SK-N-SH (cell line): ENCODE measurements around the gene TP53BP2. TPM values are rescaled to one million over a fixed set of nuclear protein-coding genes. Genes with fewer than 3 reads are reported as not detected.

Experiments
- CTCF ChIA-PET: fragments of 300-600, 350-600 bp; formaldehyde crosslinking; extraction: SDS; loops from one replicate; lab custom pipeline; 2021; lab: Yijun Ruan, JAX
- POLR2A ChIA-PET: fragments of 350-600 bp; sonication (Branson Sonifier 250); formaldehyde crosslinking; extraction: SDS; loops from one replicate; lab custom pipeline; 2020; ENCODE audit warnings: antibody characterized with exemption, inconsistent platforms; lab: Yijun Ruan, JAX
- DNase-seq: peaks from one replicate; pipeline ENCODE4 v3.0.0; 2012
- H2AFZ ChIP-seq: fragments of 200-600 bp; sonication (generic); 2 replicates; pipeline ENCODE4 v1.8.1; 2016; ENCODE audit warnings: antibody characterized with exemption, mild to moderate bottlenecking, low read depth
- H3F3A ChIP-seq: fragments of 200-600 bp; sonication (generic); replicated peaks from 2 replicates; pipeline ENCODE3; 2016; ENCODE audit warnings: antibody characterized with exemption, mild to moderate bottlenecking; ENCODE audit not compliant: insufficient read depth
- H3K27ac ChIP-seq, 2 experiments: fragments of 200-500 bp in 1 of 2; fragments of 200-600 bp in 1 of 2; sonication (Bioruptor generic) in 1 of 2; sonication (generic), shearing (Covaris generic) in 1 of 2; 2 replicates each; pipeline versions ENCODE4 v1.5.1 to v1.6.1; 2014 to 2016; ENCODE audit warnings: low read depth in 2 of 2, inconsistent platforms in 1 of 2, low read length in 1 of 2, mild to moderate bottlenecking in 1 of 2, mixed read lengths in 1 of 2
- H3K27me3 ChIP-seq: fragments of 200-600 bp; sonication (generic), shearing (Covaris generic); 2 replicates; pipeline ENCODE4 v1.6.1; 2016; ENCODE audit warnings: mixed run types; ENCODE audit not compliant: insufficient read depth
- H3K36me3 ChIP-seq, 2 experiments: fragments of 200-500 bp in 1 of 2; fragments of 200-600 bp in 1 of 2; sonication (Bioruptor generic) in 1 of 2; sonication (generic) in 1 of 2; replicated peaks in 1 of 2; 2 replicates each; pipeline versions ENCODE3 to v1.5.1; 2014 to 2016; ENCODE audit warnings: low read length in 1 of 2, mild to moderate bottlenecking in 1 of 2; ENCODE audit not compliant: insufficient read depth in 2 of 2, control insufficient read depth in 1 of 2
- H3K4me1 ChIP-seq, 2 experiments: fragments of 200-500 bp in 1 of 2; fragments of 200-600 bp in 1 of 2; sonication (Bioruptor generic) in 1 of 2; sonication (generic), shearing (Covaris generic) in 1 of 2; 2 replicates each; pipeline versions ENCODE4 v1.5.1 to v1.6.1; 2014 to 2016; ENCODE audit warnings: low read depth in 1 of 2, low read length in 1 of 2, mixed run types in 1 of 2; ENCODE audit not compliant: insufficient read depth in 2 of 2, control insufficient read depth in 1 of 2
- H3K4me2 ChIP-seq: fragments of 200-600 bp; sonication (generic), shearing (Covaris generic); 2 replicates; pipeline ENCODE4 v1.6.1; 2017; ENCODE audit warnings: mixed run types
- H3K4me3 ChIP-seq, 2 experiments: fragments of 200-500 bp in 1 of 2; fragments of 200-600 bp in 1 of 2; sonication (Bioruptor generic) in 1 of 2; sonication (generic), shearing (Covaris generic) in 1 of 2; 2 replicates each; pipeline versions ENCODE4 v1.5.1 to v1.8.1; 2014 to 2016; ENCODE audit warnings: low read depth in 2 of 2, inconsistent platforms in 1 of 2, low read length in 1 of 2, mild to moderate bottlenecking in 1 of 2, mixed read lengths in 1 of 2, moderate library complexity in 1 of 2
- H3K79me2 ChIP-seq: fragments of 200-600 bp; sonication (generic); 2 replicates; pipeline ENCODE4 v1.8.1; 2017; ENCODE audit warnings: mild to moderate bottlenecking; ENCODE audit not compliant: insufficient read depth
- H3K9ac ChIP-seq: fragments of 200-600 bp; sonication (generic); 2 replicates; pipeline ENCODE4 v1.6.1; 2017; ENCODE audit warnings: mixed run types
- H3K9me2 ChIP-seq: fragments of 200-600 bp; sonication (generic); 2 replicates; pipeline ENCODE4 v1.6.1; 2017; ENCODE audit warnings: mixed run types
- H3K9me3 ChIP-seq: fragments of 200-600 bp; sonication (generic); 2 replicates; pipeline ENCODE4 v1.6.1; 2017; ENCODE audit warnings: mixed run types, mild to moderate bottlenecking, moderate library complexity
- H4K20me1 ChIP-seq: fragments of 200-600 bp; sonication (generic); 2 replicates; pipeline ENCODE4 v1.6.1; 2017; ENCODE audit warnings: mild to moderate bottlenecking, mixed run types; ENCODE audit not compliant: insufficient read depth
- ELF1 ChIP-seq: IDR thresholded peaks from 2 replicates; pipeline ENCODE4 v1.4.0; 2012
- EP300 ChIP-seq, 2 experiments: IDR thresholded peaks; 2 replicates each; pipeline versions ENCODE4 v1.4.0 to v1.6.1; 2012; ENCODE audit warnings: borderline replicate concordance in 1 of 2, low read depth in 1 of 2, low read length in 1 of 2
- EZH2phosphoT487 ChIP-seq: fragments of 200-600 bp; sonication (generic); IDR thresholded peaks from 2 replicates; pipeline ENCODE4 v1.6.1; 2017; ENCODE audit warnings: low read depth, mixed run types, mild to moderate bottlenecking, antibody characterized with exemption, moderate library complexity, borderline replicate concordance
- FOSL2 ChIP-seq: IDR thresholded peaks from 2 replicates; pipeline ENCODE4 v1.4.0; 2012; ENCODE audit warnings: low read depth, mild to moderate bottlenecking, moderate library complexity, borderline replicate concordance
- FOXJ3 ChIP-seq: sonication (generic); formaldehyde crosslinking; IDR thresholded peaks from 2 replicates; pipeline ENCODE4 v1.5.1; 2020; ENCODE audit warnings: mild to moderate bottlenecking, missing genetic modification reagents
- JUND ChIP-seq: IDR thresholded peaks from 2 replicates; pipeline ENCODE4 v1.4.0; 2012
- MXI1 ChIP-seq: IDR thresholded peaks from 2 replicates; pipeline ENCODE4 v1.6.1; 2012; ENCODE audit warnings: mild to moderate bottlenecking, low read depth, low read length, improper control_type of control experiment
- PBX3 ChIP-seq: IDR thresholded peaks from 2 replicates; pipeline ENCODE4; 2012
- RAD21 ChIP-seq: IDR thresholded peaks from 2 replicates; pipeline ENCODE4 v1.6.1; 2012; ENCODE audit warnings: mild to moderate bottlenecking, low read length
- RCOR1 ChIP-seq: fragments of 150-350 bp; IDR thresholded peaks from 2 replicates; pipeline ENCODE4 v1.6.1; 2017; ENCODE audit warnings: antibody characterized with exemption, low read length
- RXRA ChIP-seq: IDR thresholded peaks from 2 replicates; pipeline ENCODE4 v1.4.0; 2012; ENCODE audit warnings: low read depth, mild to moderate bottlenecking, borderline replicate concordance
- SMC3 ChIP-seq: IDR thresholded peaks from 2 replicates; pipeline ENCODE4 v1.6.1; 2012; ENCODE audit warnings: low read depth, low read length, improper control_type of control experiment
- TAF1 ChIP-seq: IDR thresholded peaks from 2 replicates; pipeline ENCODE4 v1.6.1; 2012; ENCODE audit warnings: low read depth, mild to moderate bottlenecking, low read length, moderate library complexity, borderline replicate concordance
- TEAD4 ChIP-seq: IDR thresholded peaks from 2 replicates; pipeline ENCODE4 v1.4.0; 2012; ENCODE audit warnings: mild to moderate bottlenecking, borderline replicate concordance; ENCODE audit not compliant: insufficient read depth
- WGBS: methylation state at CpG from one replicate; pipeline ENCODE4 v1.1.6; 2017; ENCODE audit warnings: low lambda C conversion rate; 5-methylcytosine and 5-hydroxymethylcytosine counted together
- polyA plus RNA-seq, 3 experiments: library from polyadenylated mRNA; depleted of rRNA; stranded (reverse); fragments of >200 nt; gene quantifications; 2 replicates each; pipeline ENCODE4 v1.2.3, GENCODE V29; 2012
- TF ChIP-seq, protein P1 (sequence below): IDR thresholded peaks from 2 replicates; pipeline ENCODE4 v1.4.0; 2012; ENCODE audit warnings: low read depth, borderline replicate concordance

TP53BP2 gene
- polyA plus RNA-seq, 1 of the 3 experiments (the other 2 are of a cell fraction): 11.4 TPM

DNA sequence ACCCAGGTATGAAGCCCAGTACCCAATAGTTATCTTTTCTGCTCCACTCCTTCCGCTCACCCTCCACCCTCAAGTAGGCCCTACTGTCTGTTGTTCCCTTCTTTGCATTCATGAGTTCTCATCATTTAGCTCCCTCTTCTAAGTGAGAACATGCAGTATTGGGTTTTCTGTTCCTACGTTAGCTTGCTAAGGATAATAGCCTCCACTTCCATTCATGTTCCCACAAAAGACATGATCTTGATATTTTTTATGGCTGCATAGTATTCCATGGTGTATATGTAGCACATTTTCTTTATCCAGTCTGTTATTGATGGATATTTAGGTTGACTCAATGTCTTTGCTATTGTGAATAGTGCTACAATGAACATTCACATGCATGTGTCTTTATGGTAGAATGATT, 2.8 kb upstream of the TP53BP2 start (continued):
- no peak for TF ChIP-seq PBX3
- no peak for TF ChIP-seq FOXJ3
- no peak for TF ChIP-seq RCOR1
- TF ChIP-seq EZH2phosphoT487: no peak

DNA sequence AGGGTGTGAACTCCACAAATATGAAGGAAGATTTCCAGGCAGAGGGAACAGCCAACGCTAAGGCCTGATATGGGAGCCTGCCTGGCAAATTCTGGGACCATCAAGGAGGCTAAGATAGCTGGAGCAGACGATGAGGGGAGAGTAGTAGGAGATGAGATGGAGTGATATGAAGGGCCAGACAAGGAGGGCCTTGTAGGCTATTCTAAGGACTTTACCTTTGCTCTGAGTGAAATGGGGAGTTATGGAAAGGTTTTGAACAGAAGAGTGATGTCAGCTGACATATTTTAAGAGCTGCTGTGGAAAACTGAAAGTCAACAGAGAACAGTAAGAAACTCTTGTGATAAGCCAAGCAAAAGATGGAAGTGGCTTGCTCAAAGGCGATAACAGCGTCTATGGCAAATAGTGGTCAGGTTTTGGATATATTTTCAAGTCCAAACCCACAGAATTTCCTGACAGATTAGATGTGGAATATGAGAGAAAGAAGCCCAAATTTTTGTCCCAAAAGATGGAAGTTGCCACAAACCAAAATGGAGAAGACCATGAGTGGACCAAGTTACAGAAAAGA, 2.1 kb upstream of the TP53BP2 start:
- peaks cover 32% of the 10 kb centered on the region for H3K79me2 ChIP-seq
- over 99% methylated on average over 4 of the region's 4 CpGs for WGBS
- no peaks in the 10 kb centered on the region for H3K9me3 ChIP-seq
- H2AFZ ChIP-seq: no peak overlapping the region
- H3K36me3 ChIP-seq: no peaks in the 10 kb centered on the region
- no peak overlapping the region for H3K9ac ChIP-seq
- CTCF ChIA-PET: no interaction called here
- H3K27me3 ChIP-seq: no peaks in the 10 kb centered on the region
- peaks cover 15% of the 10 kb centered on the region for H3F3A ChIP-seq
- POLR2A ChIA-PET: no interaction called here
- peaks cover 17% of the 10 kb centered on the region for H4K20me1 ChIP-seq
- no peak overlapping the region for H3K4me3 ChIP-seq
- DNase-seq: no peak
- no peak overlapping the region for H3K4me2 ChIP-seq
- no peaks in the 10 kb centered on the region for H3K9me2 ChIP-seq
- no peak for TF ChIP-seq JUND
- no peak for TF ChIP-seq TEAD4
- no peak for TF ChIP-seq FOSL2
- TF ChIP-seq MXI1: no peak
- TF ChIP-seq, protein P1, sequence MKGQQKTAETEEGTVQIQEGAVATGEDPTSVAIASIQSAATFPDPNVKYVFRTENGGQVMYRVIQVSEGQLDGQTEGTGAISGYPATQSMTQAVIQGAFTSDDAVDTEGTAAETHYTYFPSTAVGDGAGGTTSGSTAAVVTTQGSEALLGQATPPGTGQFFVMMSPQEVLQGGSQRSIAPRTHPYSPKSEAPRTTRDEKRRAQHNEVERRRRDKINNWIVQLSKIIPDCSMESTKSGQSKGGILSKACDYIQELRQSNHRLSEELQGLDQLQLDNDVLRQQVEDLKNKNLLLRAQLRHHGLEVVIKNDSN: no peak
- TF ChIP-seq RXRA: no peak
- no peak for TF ChIP-seq PBX3
- TF ChIP-seq SMC3: no peak
- TF ChIP-seq EP300 (IDR thresholded peaks at IDR 0.05; ENCODE audit: borderline replicate concordance in 1 of 2, low read depth in 1 of 2, low read length in 1 of 2): no peak
- TF ChIP-seq RAD21: no peak
- TF ChIP-seq ELF1: no peak
- TF ChIP-seq TAF1: no peak
- peaks cover 5 to 13% of the 10 kb centered on the region in 2 experiments; a peak in 3 of 4 replicates for H3K4me1 ChIP-seq
- no peak overlapping the region for H3K27ac ChIP-seq
